ENCODE measurements around the gene GAPDH.

DNA sequence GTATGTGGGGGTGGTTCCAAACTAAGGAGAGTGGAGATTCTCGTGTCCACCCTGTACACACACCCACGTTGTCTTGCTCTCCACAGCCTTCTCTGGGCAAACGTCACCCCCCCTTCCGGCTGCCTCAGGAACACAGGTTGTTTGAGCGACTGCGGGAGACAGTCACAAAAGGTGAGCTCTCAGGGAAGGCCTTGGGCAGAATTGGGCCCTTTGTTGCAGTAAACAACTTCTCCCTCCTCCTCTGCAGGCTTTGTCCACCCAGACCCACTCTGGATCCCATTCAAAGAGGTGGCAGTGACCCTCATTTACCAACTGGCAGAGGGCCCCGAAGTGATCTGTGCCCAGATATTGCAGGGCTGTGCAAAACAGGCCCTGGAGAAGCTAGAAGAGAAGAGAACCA is 8.1 kb upstream of the GAPDH start:
- TF ChIP-seq, protein P1, sequence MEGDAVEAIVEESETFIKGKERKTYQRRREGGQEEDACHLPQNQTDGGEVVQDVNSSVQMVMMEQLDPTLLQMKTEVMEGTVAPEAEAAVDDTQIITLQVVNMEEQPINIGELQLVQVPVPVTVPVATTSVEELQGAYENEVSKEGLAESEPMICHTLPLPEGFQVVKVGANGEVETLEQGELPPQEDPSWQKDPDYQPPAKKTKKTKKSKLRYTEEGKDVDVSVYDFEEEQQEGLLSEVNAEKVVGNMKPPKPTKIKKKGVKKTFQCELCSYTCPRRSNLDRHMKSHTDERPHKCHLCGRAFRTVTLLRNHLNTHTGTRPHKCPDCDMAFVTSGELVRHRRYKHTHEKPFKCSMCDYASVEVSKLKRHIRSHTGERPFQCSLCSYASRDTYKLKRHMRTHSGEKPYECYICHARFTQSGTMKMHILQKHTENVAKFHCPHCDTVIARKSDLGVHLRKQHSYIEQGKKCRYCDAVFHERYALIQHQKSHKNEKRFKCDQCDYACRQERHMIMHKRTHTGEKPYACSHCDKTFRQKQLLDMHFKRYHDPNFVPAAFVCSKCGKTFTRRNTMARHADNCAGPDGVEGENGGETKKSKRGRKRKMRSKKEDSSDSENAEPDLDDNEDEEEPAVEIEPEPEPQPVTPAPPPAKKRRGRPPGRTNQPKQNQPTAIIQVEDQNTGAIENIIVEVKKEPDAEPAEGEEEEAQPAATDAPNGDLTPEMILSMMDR (IDR thresholded peaks at IDR 0.05): no peak
- no peak for TF ChIP-seq POLR2A (IDR thresholded peaks at IDR 0.05)

Measured in uterus (tissue), 2 donors.